ENCODE data around the gene ADGRG3.

Gene ADGRG3

DNA sequence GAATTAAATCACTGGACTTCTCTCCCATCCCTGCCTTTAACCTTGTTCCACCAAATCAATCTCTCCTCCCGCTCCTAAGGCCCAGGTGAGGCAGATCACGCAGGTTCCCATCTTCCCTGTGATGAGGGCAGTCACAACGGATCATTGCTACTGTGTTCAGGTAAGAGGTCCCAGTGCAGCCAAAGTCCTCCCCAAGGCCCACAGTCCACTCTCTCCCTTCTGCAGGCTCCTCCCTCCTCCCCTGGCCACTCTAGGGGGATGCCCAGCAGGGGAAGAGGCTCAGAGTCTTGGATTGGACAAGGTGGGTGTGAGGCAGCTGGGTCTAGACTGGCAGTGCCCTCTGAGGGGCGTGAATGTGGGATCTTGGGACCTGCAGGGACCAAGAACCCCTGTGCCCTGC is 2.6 kb upstream of the ADGRG3 start:
- no peak overlapping the region for H3K4me3 ChIP-seq (ENCODE audit: low read length)
- no peak for DNase-seq (ENCODE audit: low read depth)
- TF ChIP-seq, protein P1, sequence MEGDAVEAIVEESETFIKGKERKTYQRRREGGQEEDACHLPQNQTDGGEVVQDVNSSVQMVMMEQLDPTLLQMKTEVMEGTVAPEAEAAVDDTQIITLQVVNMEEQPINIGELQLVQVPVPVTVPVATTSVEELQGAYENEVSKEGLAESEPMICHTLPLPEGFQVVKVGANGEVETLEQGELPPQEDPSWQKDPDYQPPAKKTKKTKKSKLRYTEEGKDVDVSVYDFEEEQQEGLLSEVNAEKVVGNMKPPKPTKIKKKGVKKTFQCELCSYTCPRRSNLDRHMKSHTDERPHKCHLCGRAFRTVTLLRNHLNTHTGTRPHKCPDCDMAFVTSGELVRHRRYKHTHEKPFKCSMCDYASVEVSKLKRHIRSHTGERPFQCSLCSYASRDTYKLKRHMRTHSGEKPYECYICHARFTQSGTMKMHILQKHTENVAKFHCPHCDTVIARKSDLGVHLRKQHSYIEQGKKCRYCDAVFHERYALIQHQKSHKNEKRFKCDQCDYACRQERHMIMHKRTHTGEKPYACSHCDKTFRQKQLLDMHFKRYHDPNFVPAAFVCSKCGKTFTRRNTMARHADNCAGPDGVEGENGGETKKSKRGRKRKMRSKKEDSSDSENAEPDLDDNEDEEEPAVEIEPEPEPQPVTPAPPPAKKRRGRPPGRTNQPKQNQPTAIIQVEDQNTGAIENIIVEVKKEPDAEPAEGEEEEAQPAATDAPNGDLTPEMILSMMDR (conservative IDR thresholded peaks at IDR 0.05; ENCODE audit: low read depth, low read length) = no peak

DNA sequence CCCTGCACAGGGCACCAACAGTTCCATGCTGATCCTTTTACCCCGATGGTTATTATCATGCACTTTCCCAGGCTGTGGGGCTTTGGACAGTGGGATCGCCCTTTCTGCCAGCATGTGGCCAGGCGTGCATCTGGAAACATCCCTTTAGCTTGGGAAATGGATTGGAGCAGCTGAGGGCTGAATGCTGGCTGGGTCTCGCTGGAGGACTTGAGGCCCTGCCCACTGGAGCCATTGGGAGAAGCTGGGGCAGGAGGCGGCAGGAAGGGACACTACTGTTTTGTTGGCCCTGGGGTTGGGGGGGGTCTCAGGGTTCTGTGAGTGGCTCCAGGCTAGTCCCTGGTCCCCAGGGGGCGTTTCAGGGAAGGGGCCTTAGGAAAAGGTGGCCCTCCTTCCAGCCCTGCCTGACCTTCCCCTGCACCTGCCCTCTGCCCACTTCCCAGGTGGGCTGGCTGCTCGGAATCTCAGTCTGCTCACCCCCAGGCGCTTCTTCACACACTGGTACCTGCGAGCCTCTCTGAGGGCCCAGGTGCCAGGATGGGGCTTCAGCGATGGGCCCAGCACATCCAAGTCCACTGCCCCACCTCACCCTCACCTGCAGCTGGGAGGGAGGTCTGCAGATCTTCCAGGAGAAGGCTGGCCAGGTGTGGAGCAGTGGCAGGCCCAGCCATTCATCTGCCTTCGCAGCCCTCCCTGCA is 1.6 kb upstream of the ADGRG3 start:
- H3K4me3 ChIP-seq (ENCODE audit: low read length) = no peak overlapping the region
- DNase-seq (ENCODE audit: low read depth) = no peak
- TF ChIP-seq, protein P1 (conservative IDR thresholded peaks at IDR 0.05; ENCODE audit: low read depth, low read length) = no peak

DNA sequence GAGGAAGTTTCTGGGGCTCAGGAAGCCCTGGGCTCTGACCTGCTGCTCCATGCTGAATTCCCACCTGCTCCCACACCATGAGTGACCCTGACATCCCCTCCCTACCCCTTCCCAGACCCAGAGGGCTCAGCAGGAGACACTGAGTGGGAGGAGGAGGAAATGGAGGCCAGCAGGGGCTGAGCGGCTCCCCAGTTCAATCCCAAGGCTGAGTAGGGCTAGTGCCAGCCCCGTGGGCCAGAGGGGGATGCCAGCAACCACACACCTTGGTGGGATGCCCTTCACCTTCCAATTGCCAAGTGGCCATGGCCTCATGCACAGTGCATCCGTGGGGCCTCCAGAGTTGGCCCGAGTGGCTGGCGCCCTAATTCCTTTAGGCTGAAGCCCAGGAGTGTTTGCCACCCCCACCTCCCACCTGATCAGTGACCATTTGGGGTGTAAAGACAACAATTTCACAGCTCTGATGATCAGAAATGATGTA is 1.0 kb upstream of the ADGRG3 start:
- no peak for DNase-seq (ENCODE audit: low read depth)
- TF ChIP-seq, protein P1 (conservative IDR thresholded peaks at IDR 0.05; ENCODE audit: low read depth, low read length) = no peak
- no peak overlapping the region for H3K4me3 ChIP-seq (ENCODE audit: low read length)

DNA sequence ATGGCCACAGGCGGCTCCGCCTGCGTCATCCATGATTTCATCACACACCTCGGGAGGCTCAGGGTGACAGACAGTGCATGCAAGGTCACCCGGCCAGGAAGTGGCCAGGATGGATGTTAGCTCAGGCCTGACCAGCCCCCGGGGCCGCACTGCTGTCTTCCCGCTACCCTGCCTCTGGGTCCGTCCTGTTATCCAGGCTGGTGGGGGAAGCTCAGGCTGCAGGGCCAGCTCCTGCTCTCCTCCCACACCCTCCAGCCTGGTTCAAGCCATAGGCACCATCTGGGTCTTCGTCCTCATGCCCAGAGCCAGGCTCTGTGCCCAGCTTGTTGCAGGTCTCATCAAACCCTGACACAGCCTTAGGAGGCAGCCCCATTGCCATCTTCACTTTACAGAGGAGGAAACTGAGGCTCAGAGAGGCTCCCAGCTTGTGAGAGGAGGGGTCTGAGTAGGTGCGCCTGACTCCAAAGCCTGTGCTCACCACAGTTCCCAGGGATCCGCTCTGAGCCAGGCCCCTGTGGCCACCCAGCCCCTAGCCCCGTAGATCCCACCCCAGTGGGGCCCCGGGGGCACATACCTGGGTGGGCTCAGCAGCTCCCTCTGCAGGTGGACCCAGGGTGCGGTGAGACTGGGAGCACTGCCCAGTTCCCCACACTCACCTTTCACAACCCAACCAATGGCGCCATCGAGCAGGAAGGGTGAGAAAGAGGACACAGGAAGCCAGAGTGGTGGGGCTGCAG is 412 bp upstream of the ADGRG3 start:
- TF ChIP-seq, protein P1 (conservative IDR thresholded peaks at IDR 0.05; ENCODE audit: low read depth, low read length) = peak; percentile 33
- H3K4me3 ChIP-seq (ENCODE audit: low read length) = no peak overlapping the region
- no peak for DNase-seq (ENCODE audit: low read depth)

DNA sequence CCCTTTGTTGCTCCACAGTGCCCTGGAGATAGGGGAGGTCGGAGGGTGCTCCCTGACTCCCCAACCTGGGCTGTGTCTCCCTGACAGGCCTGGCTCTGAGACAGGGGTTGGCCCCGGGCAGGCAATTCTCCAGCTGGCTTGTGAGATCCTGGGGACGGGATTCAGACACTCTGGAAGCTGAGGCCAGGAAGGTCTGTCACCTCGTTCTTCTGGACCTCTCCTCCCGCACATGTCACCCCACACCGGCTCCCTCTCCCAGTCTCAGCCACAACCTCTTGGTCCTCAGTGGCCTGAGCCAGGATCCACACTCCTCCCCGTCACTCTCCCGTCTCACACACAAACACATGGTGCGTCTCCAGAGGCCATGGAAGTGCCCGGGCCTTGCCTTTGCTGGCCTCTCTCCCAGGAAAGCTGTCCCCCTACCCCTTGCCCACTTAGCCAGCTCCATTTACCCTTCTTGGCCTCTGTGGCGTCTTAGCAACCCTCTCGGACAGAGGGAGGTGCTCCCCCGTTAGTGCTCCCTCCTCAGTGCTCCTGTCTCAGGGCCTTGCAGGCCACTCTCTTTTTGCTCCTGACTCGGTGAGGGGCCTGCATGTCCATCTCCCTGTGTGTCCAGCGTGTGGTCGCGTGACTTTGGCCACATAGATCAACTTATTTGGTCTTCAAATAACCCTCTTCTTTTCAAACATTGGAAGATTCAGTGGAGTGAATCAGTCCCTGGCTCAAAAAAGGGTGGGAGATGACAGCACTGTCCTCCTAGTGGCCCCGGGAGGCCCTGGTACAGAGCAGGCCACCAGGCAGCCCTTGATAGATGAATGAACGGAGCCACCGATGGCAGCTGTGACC is 747 bp downstream of the ADGRG3 start:
- no peak for DNase-seq (ENCODE audit: low read depth)
- no peak overlapping the region for H3K4me3 ChIP-seq (ENCODE audit: low read length)
- TF ChIP-seq, protein P1 (conservative IDR thresholded peaks at IDR 0.05; ENCODE audit: low read depth, low read length) = no peak

DNA sequence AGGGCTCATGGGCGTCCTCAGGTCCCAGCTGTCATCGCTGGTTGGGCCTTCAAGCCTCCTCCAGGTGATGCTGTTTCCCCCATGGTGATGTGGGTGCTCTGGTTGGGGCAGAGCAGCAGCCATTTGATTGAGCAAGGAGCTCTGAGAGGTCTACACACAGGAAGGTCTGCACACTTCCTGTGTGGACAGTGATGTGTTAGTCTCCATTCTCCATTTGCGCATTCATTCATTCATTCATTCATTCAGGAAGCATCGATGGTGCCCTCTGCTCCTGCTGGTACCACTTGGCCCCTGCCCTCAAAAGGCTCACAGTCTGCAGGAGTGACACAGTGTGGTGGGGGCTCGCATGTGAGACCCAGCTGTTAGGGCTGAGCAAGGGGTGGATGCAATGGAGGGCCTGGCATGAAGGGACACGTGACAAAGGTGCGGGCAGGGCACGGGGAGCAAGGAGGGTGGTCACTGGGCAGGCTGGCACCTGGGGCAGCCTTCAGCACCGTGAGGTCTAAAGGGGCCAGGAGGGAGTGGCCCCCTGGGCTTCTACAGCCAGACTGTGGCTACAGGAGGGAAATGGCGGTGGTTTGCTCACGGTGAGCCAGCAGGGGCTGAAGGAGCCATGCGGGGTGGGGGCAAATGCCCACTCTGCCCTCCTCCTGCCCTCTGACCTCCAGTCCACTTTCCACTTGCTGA is 1.5 kb downstream of the ADGRG3 start:
- DNase-seq (ENCODE audit: low read depth) = no peak

More for the DNA sequence above, 1.5 kb downstream of the ADGRG3 start:
- TF ChIP-seq, protein P1 (conservative IDR thresholded peaks at IDR 0.05; ENCODE audit: low read depth, low read length) = no peak
- no peak overlapping the region for H3K4me3 ChIP-seq (ENCODE audit: low read length)
